ENCODE data around the gene SLC10A1. TPM values are rescaled to one million over a fixed set of nuclear protein-coding genes. Genes with fewer than 3 reads are reported as not detected.

SLC10A1 gene
- total and polyA plus RNA-seq, 2 of the 8 experiments (the other 6 are each of a cell fraction or from before 2014, with no cell fraction given), result not detected

- TF ChIP-seq, protein P1, sequence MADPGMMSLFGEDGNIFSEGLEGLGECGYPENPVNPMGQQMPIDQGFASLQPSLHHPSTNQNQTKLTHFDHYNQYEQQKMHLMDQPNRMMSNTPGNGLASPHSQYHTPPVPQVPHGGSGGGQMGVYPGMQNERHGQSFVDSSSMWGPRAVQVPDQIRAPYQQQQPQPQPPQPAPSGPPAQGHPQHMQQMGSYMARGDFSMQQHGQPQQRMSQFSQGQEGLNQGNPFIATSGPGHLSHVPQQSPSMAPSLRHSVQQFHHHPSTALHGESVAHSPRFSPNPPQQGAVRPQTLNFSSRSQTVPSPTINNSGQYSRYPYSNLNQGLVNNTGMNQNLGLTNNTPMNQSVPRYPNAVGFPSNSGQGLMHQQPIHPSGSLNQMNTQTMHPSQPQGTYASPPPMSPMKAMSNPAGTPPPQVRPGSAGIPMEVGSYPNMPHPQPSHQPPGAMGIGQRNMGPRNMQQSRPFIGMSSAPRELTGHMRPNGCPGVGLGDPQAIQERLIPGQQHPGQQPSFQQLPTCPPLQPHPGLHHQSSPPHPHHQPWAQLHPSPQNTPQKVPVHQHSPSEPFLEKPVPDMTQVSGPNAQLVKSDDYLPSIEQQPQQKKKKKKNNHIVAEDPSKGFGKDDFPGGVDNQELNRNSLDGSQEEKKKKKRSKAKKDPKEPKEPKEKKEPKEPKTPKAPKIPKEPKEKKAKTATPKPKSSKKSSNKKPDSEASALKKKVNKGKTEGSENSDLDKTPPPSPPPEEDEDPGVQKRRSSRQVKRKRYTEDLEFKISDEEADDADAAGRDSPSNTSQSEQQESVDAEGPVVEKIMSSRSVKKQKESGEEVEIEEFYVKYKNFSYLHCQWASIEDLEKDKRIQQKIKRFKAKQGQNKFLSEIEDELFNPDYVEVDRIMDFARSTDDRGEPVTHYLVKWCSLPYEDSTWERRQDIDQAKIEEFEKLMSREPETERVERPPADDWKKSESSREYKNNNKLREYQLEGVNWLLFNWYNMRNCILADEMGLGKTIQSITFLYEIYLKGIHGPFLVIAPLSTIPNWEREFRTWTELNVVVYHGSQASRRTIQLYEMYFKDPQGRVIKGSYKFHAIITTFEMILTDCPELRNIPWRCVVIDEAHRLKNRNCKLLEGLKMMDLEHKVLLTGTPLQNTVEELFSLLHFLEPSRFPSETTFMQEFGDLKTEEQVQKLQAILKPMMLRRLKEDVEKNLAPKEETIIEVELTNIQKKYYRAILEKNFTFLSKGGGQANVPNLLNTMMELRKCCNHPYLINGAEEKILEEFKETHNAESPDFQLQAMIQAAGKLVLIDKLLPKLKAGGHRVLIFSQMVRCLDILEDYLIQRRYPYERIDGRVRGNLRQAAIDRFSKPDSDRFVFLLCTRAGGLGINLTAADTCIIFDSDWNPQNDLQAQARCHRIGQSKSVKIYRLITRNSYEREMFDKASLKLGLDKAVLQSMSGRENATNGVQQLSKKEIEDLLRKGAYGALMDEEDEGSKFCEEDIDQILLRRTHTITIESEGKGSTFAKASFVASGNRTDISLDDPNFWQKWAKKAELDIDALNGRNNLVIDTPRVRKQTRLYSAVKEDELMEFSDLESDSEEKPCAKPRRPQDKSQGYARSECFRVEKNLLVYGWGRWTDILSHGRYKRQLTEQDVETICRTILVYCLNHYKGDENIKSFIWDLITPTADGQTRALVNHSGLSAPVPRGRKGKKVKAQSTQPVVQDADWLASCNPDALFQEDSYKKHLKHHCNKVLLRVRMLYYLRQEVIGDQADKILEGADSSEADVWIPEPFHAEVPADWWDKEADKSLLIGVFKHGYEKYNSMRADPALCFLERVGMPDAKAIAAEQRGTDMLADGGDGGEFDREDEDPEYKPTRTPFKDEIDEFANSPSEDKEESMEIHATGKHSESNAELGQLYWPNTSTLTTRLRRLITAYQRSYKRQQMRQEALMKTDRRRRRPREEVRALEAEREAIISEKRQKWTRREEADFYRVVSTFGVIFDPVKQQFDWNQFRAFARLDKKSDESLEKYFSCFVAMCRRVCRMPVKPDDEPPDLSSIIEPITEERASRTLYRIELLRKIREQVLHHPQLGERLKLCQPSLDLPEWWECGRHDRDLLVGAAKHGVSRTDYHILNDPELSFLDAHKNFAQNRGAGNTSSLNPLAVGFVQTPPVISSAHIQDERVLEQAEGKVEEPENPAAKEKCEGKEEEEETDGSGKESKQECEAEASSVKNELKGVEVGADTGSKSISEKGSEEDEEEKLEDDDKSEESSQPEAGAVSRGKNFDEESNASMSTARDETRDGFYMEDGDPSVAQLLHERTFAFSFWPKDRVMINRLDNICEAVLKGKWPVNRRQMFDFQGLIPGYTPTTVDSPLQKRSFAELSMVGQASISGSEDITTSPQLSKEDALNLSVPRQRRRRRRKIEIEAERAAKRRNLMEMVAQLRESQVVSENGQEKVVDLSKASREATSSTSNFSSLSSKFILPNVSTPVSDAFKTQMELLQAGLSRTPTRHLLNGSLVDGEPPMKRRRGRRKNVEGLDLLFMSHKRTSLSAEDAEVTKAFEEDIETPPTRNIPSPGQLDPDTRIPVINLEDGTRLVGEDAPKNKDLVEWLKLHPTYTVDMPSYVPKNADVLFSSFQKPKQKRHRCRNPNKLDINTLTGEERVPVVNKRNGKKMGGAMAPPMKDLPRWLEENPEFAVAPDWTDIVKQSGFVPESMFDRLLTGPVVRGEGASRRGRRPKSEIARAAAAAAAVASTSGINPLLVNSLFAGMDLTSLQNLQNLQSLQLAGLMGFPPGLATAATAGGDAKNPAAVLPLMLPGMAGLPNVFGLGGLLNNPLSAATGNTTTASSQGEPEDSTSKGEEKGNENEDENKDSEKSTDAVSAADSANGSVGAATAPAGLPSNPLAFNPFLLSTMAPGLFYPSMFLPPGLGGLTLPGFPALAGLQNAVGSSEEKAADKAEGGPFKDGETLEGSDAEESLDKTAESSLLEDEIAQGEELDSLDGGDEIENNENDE (IDR thresholded peaks at IDR 0.05; ENCODE audit: insufficient replicate concordance, low read length), result no peak
- TF ChIP-seq HDAC2 (IDR thresholded peaks at IDR 0.05; ENCODE audit: borderline replicate concordance in 1 of 2, low read depth in 2 of 2, low read length in 2 of 2) (no peak), POLR2A (IDR thresholded peaks at IDR 0.05; ENCODE audit: control extremely low read depth in 1 of 2, low read depth in 2 of 2, low read length in 2 of 2) (no peak)
Observed at GRCh38 chr14:69798339-69798735, 1.3 kb upstream of the SLC10A1 start (continued).

Data from H1 (cell line).